Measurements from ENCODE around the gene CSRP1. TPM values are rescaled to one million over a fixed set of nuclear protein-coding genes. Genes with fewer than 3 reads are reported as not detected.

Gene CSRP1
- total and polyA plus RNA-seq, 2 experiments from 2014 or later: 5.8 to 29.9 TPM

DNA sequence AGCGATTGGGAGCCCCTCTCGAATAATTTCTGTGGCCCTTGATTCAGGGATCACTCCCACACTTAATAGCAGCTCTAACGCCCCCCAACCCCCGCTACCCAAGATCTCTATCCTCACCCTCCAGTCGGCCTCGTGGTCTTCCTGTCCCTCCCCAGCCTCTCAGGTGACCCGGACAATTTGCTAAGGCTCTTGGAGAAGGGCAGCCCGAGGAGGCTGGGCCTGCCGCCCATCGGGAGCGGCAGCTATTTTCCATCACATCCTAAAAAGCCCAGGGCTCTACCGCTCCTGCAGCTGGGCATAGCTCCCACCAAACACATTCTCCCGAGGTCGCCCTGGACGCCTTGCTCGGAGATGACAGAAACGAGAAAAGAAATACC lies 25.9 kb downstream of the CSRP1 start:
- no peaks in the 10 kb centered on the region for H3K36me3 ChIP-seq (ENCODE audit: insufficient read depth)
- peak overlapping the region; percentile 75 for H3K4me3 ChIP-seq
- H3K4me1 ChIP-seq (ENCODE audit: insufficient read depth): peaks cover 27% of the 10 kb centered on the region
- Mint-ChIP-seq H3K9me3 (no peaks in the 10 kb centered on the region), H3K27ac (no peak overlapping the region), H3K36me3 (ENCODE audit: low read depth) (no peaks in the 10 kb centered on the region), H3K27me3 (ENCODE audit: insufficient read depth, low read depth, poor library complexity) (peaks cover 19% of the 10 kb centered on the region), H3K4me1 (peaks cover 31% of the 10 kb centered on the region), H3K4me3 (peak overlapping the region; percentile 80)
- H3K27ac ChIP-seq (ENCODE audit: low read depth): no peak overlapping the region
- H4K20me1 ChIP-seq (replicated peaks; ENCODE audit: insufficient read depth): no peaks in the 10 kb centered on the region
- TF ChIP-seq STAT1 (IDR thresholded peaks at IDR 0.05; ENCODE audit: unreplicated experiment) (no peak), POLR2AphosphoS5 (IDR thresholded peaks at IDR 0.05; ENCODE audit: low read depth) (no peak), EZH2 (IDR thresholded peaks at IDR 0.05; ENCODE audit: low read depth, unreplicated experiment) (no peak), ZNF331 (CRISPR knock-in tag; IDR thresholded peaks at IDR 0.05; ENCODE audit: low read depth) (no peak), CREB1 (CRISPR knock-in tag; IDR thresholded peaks at IDR 0.05; ENCODE audit: low read depth) (no peak), ZNF114 (CRISPR knock-in tag; IDR thresholded peaks at IDR 0.05) (no peak), JUNB (IDR thresholded peaks at IDR 0.05; ENCODE audit: unreplicated experiment) (no peak), NANOG (IDR thresholded peaks at IDR 0.05; ENCODE audit: borderline replicate concordance) (no peak), EZH2phosphoT487 (IDR thresholded peaks at IDR 0.05; ENCODE audit: unreplicated experiment) (no peak)
- TF ChIP-seq, protein P1, sequence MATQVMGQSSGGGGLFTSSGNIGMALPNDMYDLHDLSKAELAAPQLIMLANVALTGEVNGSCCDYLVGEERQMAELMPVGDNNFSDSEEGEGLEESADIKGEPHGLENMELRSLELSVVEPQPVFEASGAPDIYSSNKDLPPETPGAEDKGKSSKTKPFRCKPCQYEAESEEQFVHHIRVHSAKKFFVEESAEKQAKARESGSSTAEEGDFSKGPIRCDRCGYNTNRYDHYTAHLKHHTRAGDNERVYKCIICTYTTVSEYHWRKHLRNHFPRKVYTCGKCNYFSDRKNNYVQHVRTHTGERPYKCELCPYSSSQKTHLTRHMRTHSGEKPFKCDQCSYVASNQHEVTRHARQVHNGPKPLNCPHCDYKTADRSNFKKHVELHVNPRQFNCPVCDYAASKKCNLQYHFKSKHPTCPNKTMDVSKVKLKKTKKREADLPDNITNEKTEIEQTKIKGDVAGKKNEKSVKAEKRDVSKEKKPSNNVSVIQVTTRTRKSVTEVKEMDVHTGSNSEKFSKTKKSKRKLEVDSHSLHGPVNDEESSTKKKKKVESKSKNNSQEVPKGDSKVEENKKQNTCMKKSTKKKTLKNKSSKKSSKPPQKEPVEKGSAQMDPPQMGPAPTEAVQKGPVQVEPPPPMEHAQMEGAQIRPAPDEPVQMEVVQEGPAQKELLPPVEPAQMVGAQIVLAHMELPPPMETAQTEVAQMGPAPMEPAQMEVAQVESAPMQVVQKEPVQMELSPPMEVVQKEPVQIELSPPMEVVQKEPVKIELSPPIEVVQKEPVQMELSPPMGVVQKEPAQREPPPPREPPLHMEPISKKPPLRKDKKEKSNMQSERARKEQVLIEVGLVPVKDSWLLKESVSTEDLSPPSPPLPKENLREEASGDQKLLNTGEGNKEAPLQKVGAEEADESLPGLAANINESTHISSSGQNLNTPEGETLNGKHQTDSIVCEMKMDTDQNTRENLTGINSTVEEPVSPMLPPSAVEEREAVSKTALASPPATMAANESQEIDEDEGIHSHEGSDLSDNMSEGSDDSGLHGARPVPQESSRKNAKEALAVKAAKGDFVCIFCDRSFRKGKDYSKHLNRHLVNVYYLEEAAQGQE (IDR thresholded peaks at IDR 0.05; ENCODE audit: unreplicated experiment): no peak
- TF ChIP-seq, protein P2, sequence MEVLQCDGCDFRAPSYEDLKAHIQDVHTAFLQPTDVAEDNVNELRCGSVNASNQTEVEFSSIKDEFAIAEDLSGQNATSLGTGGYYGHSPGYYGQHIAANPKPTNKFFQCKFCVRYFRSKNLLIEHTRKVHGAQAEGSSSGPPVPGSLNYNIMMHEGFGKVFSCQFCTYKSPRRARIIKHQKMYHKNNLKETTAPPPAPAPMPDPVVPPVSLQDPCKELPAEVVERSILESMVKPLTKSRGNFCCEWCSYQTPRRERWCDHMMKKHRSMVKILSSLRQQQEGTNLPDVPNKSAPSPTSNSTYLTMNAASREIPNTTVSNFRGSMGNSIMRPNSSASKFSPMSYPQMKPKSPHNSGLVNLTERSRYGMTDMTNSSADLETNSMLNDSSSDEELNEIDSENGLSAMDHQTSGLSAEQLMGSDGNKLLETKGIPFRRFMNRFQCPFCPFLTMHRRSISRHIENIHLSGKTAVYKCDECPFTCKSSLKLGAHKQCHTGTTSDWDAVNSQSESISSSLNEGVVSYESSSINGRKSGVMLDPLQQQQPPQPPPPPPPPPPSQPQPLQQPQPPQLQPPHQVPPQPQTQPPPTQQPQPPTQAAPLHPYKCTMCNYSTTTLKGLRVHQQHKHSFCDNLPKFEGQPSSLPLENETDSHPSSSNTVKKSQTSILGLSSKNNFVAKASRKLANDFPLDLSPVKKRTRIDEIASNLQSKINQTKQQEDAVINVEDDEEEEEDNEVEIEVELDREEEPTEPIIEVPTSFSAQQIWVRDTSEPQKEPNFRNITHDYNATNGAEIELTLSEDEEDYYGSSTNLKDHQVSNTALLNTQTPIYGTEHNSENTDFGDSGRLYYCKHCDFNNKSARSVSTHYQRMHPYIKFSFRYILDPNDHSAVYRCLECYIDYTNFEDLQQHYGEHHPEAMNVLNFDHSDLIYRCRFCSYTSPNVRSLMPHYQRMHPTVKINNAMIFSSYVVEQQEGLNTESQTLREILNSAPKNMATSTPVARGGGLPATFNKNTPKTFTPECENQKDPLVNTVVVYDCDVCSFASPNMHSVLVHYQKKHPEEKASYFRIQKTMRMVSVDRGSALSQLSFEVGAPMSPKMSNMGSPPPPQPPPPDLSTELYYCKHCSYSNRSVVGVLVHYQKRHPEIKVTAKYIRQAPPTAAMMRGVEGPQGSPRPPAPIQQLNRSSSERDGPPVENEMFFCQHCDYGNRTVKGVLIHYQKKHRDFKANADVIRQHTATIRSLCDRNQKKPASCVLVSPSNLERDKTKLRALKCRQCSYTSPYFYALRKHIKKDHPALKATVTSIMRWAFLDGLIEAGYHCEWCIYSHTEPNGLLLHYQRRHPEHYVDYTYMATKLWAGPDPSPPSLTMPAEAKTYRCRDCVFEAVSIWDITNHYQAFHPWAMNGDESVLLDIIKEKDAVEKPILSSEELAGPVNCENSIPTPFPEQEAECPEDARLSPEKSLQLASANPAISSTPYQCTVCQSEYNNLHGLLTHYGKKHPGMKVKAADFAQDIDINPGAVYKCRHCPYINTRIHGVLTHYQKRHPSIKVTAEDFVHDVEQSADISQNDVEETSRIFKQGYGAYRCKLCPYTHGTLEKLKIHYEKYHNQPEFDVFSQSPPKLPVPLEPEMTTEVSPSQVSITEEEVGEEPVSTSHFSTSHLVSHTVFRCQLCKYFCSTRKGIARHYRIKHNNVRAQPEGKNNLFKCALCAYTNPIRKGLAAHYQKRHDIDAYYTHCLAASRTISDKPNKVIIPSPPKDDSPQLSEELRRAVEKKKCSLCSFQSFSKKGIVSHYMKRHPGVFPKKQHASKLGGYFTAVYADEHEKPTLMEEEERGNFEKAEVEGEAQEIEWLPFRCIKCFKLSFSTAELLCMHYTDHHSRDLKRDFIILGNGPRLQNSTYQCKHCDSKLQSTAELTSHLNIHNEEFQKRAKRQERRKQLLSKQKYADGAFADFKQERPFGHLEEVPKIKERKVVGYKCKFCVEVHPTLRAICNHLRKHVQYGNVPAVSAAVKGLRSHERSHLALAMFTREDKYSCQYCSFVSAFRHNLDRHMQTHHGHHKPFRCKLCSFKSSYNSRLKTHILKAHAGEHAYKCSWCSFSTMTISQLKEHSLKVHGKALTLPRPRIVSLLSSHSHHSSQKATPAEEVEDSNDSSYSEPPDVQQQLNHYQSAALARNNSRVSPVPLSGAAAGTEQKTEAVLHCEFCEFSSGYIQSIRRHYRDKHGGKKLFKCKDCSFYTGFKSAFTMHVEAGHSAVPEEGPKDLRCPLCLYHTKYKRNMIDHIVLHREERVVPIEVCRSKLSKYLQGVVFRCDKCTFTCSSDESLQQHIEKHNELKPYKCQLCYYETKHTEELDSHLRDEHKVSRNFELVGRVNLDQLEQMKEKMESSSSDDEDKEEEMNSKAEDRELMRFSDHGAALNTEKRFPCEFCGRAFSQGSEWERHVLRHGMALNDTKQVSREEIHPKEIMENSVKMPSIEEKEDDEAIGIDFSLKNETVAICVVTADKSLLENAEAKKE (CRISPR knock-in tag; IDR thresholded peaks at IDR 0.05): no peak
- TF ChIP-seq, protein P3, sequence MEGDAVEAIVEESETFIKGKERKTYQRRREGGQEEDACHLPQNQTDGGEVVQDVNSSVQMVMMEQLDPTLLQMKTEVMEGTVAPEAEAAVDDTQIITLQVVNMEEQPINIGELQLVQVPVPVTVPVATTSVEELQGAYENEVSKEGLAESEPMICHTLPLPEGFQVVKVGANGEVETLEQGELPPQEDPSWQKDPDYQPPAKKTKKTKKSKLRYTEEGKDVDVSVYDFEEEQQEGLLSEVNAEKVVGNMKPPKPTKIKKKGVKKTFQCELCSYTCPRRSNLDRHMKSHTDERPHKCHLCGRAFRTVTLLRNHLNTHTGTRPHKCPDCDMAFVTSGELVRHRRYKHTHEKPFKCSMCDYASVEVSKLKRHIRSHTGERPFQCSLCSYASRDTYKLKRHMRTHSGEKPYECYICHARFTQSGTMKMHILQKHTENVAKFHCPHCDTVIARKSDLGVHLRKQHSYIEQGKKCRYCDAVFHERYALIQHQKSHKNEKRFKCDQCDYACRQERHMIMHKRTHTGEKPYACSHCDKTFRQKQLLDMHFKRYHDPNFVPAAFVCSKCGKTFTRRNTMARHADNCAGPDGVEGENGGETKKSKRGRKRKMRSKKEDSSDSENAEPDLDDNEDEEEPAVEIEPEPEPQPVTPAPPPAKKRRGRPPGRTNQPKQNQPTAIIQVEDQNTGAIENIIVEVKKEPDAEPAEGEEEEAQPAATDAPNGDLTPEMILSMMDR (conservative IDR thresholded peaks at IDR 0.05; ENCODE audit: low read depth in 2 of 2): no peak
- TF ChIP-seq, protein P4, sequence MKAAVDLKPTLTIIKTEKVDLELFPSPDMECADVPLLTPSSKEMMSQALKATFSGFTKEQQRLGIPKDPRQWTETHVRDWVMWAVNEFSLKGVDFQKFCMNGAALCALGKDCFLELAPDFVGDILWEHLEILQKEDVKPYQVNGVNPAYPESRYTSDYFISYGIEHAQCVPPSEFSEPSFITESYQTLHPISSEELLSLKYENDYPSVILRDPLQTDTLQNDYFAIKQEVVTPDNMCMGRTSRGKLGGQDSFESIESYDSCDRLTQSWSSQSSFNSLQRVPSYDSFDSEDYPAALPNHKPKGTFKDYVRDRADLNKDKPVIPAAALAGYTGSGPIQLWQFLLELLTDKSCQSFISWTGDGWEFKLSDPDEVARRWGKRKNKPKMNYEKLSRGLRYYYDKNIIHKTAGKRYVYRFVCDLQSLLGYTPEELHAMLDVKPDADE (IDR thresholded peaks at IDR 0.05): no peak
- peaks cover 9% of the 10 kb centered on the region for H3K27me3 ChIP-seq (ENCODE audit: insufficient read depth)
- DNase-seq (ENCODE audit: low spot score) (peak; percentile 52), ATAC-seq (peak; percentile 9)
- no peaks in the 10 kb centered on the region for H3K79me2 ChIP-seq (replicated peaks; ENCODE audit: insufficient read depth)
- H3F3A ChIP-seq (replicated peaks; ENCODE audit: low read depth): no peaks in the 10 kb centered on the region; the same call in 1 of the 2 replicates
- peak overlapping the region; percentile 96 for H2AFZ ChIP-seq
- H3K9me2 ChIP-seq (ENCODE audit: insufficient read depth): no peaks in the 10 kb centered on the region
- H3K4me2 ChIP-seq: peak overlapping the region; percentile 94
